GM18907 (cell line): ENCODE results near the gene CCDC33.
"Not testable (repeated sequence)": the region's sequence is repeated elsewhere in the genome, so short reads cannot be mapped to it uniquely, and the experiment has no call there.

Experiments
- ATAC-seq: cut with Tn5 transposase; IDR thresholded peaks from one replicate; pipeline ENCODE4 v1.9.1; 2021; ENCODE audit warnings: mild to moderate bottlenecking, moderate library complexity; ENCODE audit not compliant: unreplicated experiment

CCDC33 gene

DNA sequence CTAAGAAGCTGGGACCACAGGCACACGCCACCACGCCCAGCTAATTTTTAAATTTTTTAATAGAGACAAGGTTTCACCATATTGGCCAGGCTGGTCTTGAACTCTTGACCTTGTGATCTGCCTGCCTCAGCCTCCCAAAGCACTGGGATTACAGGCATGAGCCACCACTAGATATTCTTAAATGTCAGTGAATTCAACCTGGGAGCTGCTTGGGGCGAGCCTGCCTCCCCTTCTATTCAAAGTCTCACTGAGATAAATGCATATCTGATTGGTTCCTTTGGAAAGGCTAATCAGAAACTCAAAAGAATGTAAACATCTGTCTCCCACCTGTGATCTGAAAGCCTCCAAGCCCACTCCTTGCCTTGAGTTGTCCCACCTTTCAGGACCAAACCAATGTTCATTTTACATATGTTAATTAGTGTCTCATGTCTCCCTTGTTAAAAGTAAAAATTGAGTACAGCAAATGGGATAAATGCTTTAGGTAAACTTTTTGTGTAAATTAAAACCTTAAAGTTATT lies 116.3 kb downstream of the CCDC33 start:
- no peak for ATAC-seq

DNA sequence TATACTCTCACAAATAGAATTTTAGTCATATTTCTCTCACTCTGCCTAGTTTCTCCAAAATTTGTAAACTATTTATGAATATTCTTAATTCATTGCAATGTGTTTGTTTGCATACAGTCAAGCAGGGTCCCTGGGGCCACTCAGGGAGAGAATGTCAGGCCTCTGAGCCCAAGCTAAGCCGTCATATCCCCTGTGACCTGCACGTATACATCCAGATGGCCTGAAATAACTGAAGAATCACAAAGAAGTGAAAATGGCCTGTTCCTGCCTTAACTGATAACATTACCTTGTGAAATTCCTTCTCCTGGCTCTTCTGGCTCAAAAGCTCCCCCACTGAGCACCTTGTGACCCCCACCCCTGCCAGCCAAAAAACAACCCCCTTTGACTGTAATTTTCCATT lies 117.9 kb downstream of the CCDC33 start:
- ATAC-seq = not testable (repeated sequence)

DNA sequence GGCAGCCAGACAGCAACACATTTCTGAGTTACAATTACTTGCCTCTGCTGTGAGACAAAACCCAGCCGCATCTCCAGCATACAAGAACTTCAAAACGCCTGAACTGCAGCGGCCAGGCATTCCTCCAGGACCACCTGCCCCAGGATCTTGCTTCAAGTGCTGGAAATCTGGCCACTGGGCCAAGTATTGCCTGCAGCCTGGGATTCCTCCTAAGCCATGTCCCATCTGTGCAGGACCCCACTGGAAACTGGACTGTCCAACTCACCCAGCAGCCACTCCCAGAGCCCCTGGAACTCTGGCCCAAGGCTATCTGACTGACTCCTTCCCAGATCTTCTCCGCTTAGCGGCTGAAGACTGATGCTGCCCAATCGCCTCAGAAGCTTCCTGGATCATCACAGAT lies 119.9 kb downstream of the CCDC33 start:
- ATAC-seq = not testable (repeated sequence)

DNA sequence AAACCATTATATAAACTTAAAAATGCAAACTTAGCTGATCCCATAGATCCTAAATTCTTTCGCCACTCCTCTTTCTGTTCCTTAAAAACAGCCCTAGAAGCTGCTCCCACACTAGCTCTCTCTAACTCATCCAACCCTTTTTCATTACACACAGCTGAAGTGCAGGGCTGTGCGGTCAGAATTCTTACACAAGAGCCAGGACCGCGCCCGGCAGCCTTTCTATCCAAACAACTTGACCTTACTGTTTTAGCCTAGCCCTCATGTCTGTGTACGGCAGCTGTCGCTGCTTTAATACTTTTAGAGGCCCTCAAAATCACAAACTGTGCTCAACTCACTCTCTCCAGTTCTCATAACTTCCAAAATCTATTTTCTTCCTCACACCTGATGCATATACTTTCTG lies 121.4 kb downstream of the CCDC33 start:
- ATAC-seq = not testable (repeated sequence)

DNA sequence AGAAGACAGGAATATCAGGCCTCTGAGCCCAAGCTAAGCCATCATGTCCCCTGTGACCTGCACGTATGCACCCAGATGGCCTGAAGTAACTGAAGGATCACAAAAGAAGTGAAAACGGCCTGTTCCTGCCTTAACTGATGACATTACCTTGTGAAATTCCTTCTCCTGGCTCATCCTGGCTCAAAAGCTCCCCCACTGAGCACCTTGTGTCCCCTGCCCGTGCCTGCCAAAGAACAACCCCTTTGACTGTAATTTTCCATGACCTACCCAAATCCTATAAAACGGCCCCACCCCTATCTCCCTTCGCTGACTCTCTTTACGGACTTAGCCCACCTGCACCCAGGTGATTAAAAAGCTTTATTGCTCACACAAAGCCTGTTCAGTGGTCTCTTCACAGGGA lies 123.2 kb downstream of the CCDC33 start:
- ATAC-seq = not testable (repeated sequence)

DNA sequence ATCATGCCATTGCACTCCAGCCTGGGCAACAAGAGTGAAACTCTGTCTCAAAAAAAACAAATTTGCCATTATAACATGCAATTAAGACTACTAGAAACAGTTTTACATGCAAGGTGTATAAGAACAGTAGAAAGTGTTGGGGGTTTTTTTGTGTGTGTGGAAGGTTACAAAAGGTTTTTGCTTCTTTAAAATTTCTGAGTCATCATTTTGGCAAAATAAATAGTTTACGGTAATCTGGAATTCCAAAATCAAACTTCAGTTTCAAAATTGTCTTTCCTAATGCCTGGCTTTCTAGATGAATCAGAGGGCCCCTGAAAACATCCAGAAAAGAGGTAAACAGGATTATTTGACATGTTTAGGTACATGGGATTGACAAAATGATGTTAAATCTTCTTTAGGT lies 124.7 kb downstream of the CCDC33 start:
- not testable (repeated sequence) for ATAC-seq

DNA sequence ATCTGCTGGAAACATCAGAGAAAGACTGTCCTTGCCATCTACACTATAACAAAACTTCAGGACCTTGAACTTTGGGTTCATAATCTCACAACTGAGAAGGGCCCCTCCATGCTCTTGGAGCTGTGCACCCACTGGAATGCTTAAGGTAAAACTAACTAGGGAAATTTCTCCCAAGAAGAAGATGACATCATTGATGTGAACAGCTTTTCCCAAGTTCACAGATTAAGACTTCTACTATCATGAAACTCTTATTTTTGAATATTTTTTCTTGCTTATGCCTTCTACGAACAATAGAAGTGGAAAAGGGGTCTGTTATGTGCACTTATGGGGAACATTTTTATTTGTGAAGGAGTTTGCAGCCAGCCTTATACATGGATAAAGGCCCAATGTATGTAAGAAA lies 126.4 kb downstream of the CCDC33 start:
- ATAC-seq = no peak

DNA sequence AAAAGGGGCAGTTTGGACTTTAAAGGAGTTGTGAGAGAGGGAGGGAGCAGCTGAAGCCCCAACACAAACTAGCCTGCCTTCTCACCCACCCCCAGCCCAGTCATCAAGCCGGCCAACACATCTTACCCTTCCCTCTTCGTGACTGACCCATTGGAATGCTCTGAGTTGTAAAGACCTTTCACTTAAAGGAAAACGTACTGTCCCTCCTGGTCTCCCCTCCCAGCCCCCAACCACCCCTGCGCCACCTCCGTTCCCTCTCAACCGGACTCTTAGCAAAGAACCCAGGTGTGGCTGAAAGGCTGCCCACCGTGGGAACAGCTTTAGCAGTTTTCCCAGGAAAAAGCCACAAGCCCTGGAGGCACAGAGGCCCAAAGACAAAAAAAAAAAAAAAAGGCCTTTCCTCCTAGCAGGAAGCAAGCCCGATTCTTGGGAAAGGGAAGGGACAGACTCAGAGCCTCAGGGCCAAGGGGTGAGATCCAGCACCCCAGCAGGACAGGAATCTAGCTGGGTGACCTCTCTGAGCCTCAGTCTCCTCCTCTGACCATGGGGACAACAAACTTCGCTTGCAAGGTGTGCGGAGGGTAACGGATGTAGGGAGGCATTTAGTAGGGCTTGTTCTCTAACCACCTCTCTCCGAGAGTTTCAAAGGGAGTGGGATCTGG lies 128.9 kb downstream of the CCDC33 start:
- ATAC-seq = no peak

DNA sequence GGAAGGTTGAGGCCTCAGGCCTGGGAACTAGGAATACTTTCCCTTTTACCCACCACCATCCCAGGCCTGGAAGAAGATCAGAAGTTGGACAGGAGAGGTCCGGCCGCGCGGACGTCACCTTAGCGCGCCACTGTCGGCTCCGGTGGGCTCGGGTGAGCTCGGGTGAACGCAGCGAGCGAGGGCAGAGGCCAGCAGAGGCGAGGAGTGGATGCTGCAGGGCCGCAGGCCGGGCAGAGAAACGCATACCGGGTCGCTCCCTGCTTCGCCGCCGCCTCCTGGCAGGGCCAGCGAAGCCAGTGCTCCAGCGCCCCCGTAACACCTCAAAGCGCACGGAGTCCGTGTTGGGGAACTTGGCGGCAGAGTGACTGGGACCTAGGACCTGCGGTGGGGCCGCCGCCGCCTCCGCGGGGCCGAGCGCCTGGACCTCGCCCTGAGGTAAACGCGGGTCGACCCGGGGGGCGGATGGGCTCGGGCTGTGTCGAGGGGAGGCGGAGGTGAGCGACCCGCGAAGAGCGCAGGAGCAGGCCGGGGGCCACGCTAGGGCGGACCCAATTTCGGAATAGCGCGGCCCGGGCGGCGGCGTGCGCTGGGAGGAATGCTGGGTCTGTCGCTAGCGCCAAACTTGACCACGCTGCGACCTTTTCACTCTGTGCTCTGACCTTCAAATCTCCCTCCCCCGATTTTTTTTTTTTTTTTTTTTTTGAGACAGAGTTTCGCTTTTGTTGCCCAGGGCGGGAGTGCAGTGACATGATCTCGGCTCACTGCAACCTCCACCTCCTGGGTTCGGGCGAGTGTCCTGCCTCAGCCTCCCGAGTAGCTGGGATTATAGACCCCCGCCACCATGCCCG lies 129.7 kb downstream of the CCDC33 start:
- ATAC-seq = no peak

DNA sequence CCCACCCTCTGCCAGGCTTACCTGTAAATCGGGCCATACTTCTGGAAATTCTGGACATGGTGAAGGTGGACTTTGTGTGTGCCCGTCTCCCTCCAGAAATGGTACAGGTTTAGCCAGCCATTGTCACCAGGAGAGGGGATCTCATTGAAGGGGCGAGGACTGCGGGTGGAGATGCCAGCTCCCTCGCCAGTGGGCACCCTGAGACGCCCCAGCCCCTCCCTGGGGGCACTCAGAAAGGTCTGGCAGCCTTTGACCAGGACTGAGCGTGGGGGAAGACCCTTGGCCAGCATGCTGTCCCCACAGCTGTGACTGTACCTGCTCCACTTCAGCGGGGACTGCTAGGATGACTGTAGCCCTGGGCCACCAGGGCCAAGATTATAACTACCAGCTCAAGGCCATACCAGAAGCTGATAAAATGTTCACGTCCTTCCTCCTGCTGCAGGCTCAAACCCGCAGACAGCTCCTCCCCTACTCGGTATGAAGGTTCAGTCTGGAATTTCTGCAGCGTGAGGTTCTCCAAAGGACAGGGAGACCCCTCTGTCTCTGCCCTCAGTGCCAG lies 131.2 kb downstream of the CCDC33 start, which contains the start of gene CYP11A1:
Gene CYP11A1, minus strand, starts transcription at position 351 of the 559 bp plus-strand sequence. Its CDS starts 61 bp downstream, at position 290.
- ATAC-seq = no peak

DNA sequence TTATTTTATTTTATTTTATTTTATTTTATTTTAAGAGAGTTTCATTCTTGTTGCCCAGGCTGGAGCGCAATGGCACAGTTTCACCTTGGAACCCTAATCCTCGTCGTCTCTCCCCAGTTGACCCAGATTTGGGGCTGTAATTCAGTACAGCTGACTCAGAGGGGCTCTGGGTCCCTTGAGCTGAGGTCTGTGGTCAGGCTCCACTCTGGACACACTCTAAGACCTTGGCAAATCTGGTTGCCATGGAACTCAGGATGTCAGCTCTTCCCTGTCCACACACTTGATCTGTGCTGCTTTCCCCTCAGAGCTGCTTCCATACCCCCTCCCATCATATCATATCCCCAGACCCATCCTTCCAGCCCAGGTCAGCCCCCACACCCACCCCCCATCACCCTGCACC lies 132.0 kb downstream of the CCDC33 start:
- no peak for ATAC-seq

DNA sequence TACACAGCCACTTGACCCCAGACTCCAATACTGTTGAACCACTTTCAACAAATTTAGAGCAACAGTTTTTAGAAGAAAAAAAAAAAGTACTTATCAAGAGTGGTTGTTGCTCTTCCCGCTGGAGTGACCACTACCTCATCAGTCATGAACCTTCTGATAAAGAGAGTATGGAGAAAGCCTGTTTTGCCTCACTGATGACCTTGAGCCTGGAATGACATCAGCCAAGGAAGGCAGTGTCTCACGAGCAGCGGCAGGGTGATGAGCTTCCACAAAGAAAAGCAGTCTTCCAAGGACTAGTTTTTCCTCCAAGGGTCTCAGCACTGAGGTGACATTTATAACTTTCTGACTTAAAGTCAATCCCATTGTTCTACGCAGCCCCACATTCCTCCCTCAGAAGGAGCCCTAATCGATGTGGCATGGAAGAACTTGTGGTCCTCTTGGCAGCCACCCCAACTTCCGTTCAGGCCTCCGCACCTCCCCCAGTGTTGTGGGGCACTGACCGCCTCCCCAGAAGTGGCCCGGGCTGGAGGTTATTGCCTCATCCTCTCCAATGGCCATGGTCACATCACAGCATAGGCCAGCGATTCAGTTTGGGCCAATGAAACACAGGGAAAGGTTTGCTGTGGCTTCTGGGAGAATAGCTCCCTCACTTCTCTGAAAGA lies 133.1 kb downstream of the CCDC33 start:
- no peak for ATAC-seq

DNA sequence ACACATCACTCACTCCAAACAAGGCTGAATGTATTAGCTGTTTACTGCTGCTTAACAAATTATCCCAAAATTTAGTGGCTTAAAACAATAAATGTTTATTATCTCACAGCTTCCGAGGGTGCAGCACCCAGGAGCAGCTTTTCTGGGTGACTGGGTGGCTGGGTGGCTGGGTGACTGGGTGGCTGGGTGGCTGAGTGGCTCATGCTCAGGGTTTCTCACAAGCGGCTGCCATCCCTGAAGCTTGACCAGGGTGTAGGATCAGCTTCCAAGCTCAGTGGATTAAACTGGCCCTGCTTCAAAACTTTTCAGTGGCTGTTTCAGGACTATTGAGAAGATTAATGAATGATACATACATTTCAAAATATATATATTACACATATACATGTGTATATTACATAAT lies 133.6 kb downstream of the CCDC33 start:
- ATAC-seq = no peak

DNA sequence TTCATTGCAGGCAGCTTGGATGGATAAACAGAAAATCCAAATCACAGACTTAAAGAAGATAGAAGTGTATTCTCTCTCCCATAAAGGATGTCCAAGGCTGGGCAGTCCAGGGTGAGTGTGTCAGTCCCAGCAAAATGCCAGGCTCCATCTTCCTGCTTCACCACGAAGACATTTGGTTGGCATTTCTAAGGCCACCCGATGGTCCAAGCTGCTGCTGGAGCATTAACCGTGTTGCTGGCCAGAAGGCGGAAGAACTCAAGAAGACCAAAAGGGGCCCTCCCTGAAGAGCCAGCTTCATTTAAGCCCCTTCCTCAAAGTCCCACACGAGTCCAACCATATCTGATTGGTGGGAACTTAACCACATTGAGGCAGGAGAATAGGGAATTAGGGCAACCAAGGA lies 134.3 kb downstream of the CCDC33 start:
- ATAC-seq = no peak

DNA sequence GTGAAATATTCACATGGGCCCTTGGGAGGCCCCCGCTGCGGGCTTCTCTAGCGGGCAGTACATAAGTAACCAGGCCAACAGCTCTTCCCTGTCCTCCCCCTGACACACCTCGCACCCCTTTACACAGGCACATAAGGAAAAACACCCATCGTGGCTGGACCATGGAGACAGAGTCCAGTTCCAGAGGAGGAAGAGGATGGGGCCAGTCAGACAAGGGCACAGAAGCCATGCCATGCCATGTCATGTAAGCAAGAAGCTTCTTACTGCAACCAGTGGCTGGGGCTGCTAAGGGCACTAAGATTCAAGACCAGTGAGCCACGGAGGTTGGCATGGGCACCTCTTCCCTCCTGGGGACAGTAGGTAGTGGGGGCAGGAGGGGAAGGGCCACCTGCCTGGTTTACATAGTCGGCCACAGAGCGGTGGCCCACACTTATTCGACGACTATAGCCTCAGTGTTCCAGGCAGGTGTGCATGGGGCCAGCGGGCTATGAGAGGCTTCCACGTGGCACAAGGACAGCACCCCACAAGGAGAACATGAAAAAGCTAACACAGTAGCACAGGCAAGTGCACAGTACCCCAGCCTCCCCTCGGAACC lies 137.0 kb downstream of the CCDC33 start:
- peak; percentile 1 for ATAC-seq

DNA sequence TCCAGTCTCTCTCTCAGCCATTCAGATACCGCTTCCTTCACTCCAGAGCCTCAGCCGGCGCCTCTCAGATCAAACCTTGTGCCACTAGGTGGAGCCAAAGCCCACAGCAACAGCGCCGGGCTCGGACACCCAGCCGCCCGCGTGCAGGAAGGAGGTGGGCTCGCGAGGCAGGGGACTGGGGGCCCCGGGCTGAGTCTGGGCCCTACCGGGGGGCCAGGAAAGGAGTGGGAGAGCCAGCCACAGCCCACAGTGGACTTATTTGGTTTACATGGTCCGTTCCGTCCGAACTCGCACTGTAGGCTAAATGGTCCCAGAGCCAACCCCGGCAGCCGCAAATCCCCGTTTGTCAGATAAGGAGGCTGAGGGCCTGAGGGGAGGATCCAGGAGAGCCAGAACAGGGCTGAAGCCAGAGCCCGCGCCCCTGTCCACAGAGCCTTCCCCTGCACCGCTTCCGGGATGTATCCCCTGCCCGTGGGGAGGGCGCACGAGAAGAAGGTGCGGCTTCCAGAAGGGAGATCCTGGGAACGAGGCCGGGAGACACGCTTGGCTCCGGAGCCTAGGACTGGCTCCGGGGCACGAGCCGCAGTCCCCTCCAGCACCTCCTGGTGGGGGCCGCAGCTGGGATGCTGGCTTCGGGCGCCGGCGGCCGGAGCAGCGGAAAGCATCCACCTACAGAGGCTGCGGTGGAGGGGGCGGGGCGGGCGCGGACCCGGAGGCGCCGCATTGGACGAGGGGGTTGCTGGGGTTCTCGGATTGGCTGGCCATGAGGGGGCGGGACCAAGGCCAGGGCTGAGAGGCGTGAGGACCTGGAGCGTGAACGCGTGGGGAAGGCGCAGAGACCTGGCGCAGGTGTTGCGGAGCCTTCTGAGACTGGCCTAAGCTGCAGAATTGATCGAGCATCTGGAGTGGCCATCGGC lies 137.9 kb downstream of the CCDC33 start:
- peak; percentile 59 for ATAC-seq

DNA sequence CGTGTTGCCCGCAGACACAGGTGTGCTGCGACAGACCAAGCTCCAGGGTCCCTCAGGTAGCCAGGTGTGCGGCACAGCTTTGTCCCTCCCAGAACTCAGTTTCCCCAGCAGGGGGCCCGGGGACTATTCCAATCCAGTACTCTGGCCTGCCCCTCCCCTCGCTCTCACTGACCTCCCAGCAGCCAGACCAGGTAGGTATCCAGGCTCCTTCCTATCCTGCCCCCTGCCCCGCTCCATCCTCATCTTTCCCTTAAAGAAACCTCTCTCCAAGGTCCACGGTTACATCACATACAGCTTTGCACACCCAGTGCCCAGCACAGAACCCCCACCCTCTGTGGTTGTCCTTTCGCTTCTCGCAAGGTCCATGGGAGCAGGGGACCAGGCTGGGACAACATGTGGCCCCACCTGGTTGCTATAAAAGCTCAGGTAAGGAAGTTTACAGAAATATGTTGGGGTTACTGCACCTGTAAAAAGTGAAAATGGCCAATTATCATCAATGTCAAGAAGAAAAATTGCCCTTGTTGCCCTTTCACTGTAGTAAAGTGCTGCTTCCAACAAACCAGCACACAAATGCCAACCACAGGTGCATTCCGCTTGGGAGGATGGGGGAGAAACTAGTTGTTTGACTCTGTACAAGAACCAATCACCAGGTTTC lies 138.6 kb downstream of the CCDC33 start:
- ATAC-seq = peak; percentile 16

DNA sequence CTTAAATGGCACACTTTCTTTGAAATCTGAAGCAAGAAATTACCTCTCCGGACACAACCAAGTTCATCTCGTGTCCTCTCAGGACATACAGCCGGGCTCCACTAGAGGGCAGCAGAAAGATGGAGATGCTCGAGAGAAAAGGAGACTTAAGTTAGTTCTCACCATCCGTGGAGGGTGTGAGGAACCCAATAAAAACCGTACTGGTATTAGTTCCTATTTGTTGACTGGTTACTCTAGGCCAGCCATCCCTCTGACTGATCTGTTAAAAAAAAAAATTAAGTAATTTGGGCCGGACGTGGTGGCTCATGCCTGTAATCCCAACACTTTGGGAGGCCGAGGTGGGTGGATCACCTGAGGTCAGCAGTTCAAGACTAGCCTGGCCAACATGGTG lies 139.2 kb downstream of the CCDC33 start:
- no peak for ATAC-seq

DNA sequence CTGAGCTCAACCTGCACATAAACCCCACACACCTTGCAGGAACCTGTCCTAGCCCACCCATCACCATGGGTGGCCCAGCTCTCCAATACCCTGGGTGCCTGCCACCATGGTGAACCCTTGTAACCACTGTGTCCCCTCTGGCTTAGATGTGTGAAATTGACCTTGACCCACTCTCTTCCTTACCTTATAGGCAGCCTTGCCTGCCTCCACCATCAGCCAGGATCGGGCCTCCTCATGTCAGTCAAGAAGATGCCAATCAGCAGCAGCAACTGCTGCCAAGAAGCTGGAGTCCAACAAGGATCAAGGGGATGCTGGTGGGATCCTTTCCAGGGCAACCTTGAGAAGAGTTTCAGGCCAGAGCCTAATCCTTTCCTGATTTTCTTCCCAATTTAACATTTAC lies 140.1 kb downstream of the CCDC33 start:
- ATAC-seq = no peak
